ENCODE data around the gene TBP.
"Not testable (repeated sequence)": the region's sequence is repeated elsewhere in the genome, so short reads cannot be mapped to it uniquely, and the experiment has no call there.

Gene TBP

DNA sequence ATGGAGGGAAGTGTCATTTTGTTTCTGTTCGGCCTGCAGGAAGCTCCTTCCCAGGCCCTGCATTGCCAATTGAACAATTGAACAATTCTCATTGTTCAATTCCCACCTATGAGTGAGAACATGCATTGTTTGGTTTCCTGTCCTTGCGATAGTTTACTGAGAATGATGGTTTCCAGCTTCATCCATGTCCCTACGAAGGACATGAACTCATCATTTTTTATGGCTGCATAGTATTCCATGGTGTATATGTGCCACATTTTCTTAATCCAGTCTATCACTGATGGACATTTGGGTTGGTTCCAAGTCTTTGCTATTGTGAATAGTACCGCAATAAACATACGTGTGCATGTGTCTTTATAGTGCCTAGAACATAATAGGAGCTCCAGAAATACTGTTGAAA, 26.2 kb upstream of the TBP start:
- H4K8ac ChIP-seq (ENCODE audit: low read length); H2AK5ac ChIP-seq (ENCODE audit: low read length, severe bottlenecking): not testable (repeated sequence)

DNA sequence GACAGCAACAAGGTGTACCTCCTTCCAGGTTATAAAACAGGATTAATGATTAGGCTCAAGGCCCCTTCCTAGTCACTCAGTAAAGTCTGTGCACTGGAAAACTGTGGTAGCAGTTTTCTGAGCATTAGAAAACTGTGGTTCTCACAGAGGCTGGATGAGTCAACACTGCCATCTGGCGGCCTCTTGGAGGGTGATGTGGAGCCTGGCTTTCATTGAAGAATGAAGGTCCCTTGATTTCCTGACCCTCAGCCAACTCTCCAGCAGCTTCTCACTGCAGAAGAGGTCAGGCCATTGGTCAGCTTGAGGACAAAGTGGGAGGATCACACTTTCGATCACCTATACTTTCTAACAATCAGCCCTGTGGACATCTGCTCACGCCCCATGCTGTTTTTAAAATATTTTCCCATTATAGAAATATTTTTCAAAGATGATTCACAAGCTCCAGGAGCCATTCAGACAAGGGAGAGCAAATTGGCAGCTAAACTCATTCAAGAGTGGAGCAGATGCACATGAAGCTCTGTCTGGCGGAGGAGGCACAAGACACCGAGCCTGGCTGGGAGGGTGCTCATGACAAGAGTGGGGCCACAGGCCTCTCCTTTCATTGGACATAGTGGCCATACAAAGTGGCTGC, 24.2 kb upstream of the TBP start:
- H3K4me2 ChIP-seq (ENCODE audit: low read length, poor library complexity, severe bottlenecking), result no peak overlapping the region
- H3K18ac ChIP-seq (ENCODE audit: low read depth in 1 of 2, low read length in 2 of 2), result no peak overlapping the region
- no peaks in the 10 kb centered on the region for H3K9me3 ChIP-seq (ENCODE audit: control insufficient read depth, low read length)
- no peak overlapping the region for H4K91ac ChIP-seq (ENCODE audit: low read length)
- no peak overlapping the region for H2AFZ ChIP-seq (ENCODE audit: low read depth, low read length)
- H3K27ac ChIP-seq (ENCODE audit: low read length, poor library complexity, severe bottlenecking), result no peak overlapping the region
- no peak overlapping the region for H3K23ac ChIP-seq (ENCODE audit: low read length in 2 of 2)
- H3K27me3 ChIP-seq (ENCODE audit: control insufficient read depth in 1 of 2, insufficient read depth in 1 of 2, low read length in 2 of 2), result no peaks in the 10 kb centered on the region
- 40% methylated on average over 5 of the region's 5 CpGs for WGBS
- no peak overlapping the region for H4K8ac ChIP-seq (ENCODE audit: low read length)
- peaks cover 15 to 39% of the 10 kb centered on the region in 2 experiments for H3K36me3 ChIP-seq (ENCODE audit: control insufficient read depth in 1 of 2, insufficient read depth in 2 of 2, low read depth in 1 of 2, low read length in 2 of 2)
- no peaks in the 10 kb centered on the region for H3K79me1 ChIP-seq (replicated peaks; ENCODE audit: low read length, poor library complexity, severe bottlenecking)
- peak; percentile 76 for DNase-seq
- no peak overlapping the region for H2BK15ac ChIP-seq (ENCODE audit: low read depth, poor library complexity, severe bottlenecking)
- H3K4me3 ChIP-seq (ENCODE audit: insufficient read depth in 1 of 2, low read depth in 1 of 2, low read length in 2 of 2), result no peak overlapping the region
- no peak overlapping the region for H3K4ac ChIP-seq (ENCODE audit: low read depth in 1 of 2, low read length in 2 of 2)
- H3K14ac ChIP-seq (ENCODE audit: low read length in 2 of 2), result no peak overlapping the region
- H2BK120ac ChIP-seq (ENCODE audit: low read depth, low read length), result no peak overlapping the region
- no peak overlapping the region for H3K9ac ChIP-seq (ENCODE audit: low read length)
- peaks cover 5% of the 10 kb centered on the region for H3K4me1 ChIP-seq (ENCODE audit: control insufficient read depth, insufficient read depth, low read depth, low read length)
- no peak overlapping the region for H2AK5ac ChIP-seq (ENCODE audit: low read length, severe bottlenecking)
- no peak overlapping the region for H2BK12ac ChIP-seq (ENCODE audit: low read length in 2 of 2)
- H2BK5ac ChIP-seq (ENCODE audit: low read depth, low read length, poor library complexity, severe bottlenecking), result no peak overlapping the region

More for the DNA sequence above, 26.2 kb upstream of the TBP start:
- WGBS, result 100% methylated on average over 1 of the region's 5 CpGs
- H4K91ac ChIP-seq (ENCODE audit: low read length); H3K9me3 ChIP-seq (ENCODE audit: control insufficient read depth, low read length); H3K4me1 ChIP-seq (ENCODE audit: control insufficient read depth, insufficient read depth, low read depth, low read length); H3K14ac ChIP-seq (ENCODE audit: low read length in 2 of 2); H3K4me2 ChIP-seq (ENCODE audit: low read length, poor library complexity, severe bottlenecking); H3K18ac ChIP-seq (ENCODE audit: low read depth in 1 of 2, low read length in 2 of 2); H2BK15ac ChIP-seq (ENCODE audit: low read depth, poor library complexity, severe bottlenecking); H3K27ac ChIP-seq (ENCODE audit: low read length, poor library complexity, severe bottlenecking); H3K4ac ChIP-seq (ENCODE audit: low read depth in 1 of 2, low read length in 2 of 2); DNase-seq; H2BK12ac ChIP-seq (ENCODE audit: low read length in 2 of 2); H3K79me1 ChIP-seq (replicated peaks; ENCODE audit: low read length, poor library complexity, severe bottlenecking); H2AFZ ChIP-seq (ENCODE audit: low read depth, low read length); H3K9ac ChIP-seq (ENCODE audit: low read length); H3K27me3 ChIP-seq (ENCODE audit: control insufficient read depth in 1 of 2, insufficient read depth in 1 of 2, low read length in 2 of 2); H2BK5ac ChIP-seq (ENCODE audit: low read depth, low read length, poor library complexity, severe bottlenecking); H3K23ac ChIP-seq (ENCODE audit: low read length in 2 of 2); H2BK120ac ChIP-seq (ENCODE audit: low read depth, low read length); H3K4me3 ChIP-seq (ENCODE audit: insufficient read depth in 1 of 2, low read depth in 1 of 2, low read length in 2 of 2): not testable (repeated sequence)
- H3K36me3 ChIP-seq (ENCODE audit: control insufficient read depth in 1 of 2, insufficient read depth in 2 of 2, low read depth in 1 of 2, low read length in 2 of 2), result peaks cover 10 to 19% of the 10 kb centered on the region in 2 experiments

DNA sequence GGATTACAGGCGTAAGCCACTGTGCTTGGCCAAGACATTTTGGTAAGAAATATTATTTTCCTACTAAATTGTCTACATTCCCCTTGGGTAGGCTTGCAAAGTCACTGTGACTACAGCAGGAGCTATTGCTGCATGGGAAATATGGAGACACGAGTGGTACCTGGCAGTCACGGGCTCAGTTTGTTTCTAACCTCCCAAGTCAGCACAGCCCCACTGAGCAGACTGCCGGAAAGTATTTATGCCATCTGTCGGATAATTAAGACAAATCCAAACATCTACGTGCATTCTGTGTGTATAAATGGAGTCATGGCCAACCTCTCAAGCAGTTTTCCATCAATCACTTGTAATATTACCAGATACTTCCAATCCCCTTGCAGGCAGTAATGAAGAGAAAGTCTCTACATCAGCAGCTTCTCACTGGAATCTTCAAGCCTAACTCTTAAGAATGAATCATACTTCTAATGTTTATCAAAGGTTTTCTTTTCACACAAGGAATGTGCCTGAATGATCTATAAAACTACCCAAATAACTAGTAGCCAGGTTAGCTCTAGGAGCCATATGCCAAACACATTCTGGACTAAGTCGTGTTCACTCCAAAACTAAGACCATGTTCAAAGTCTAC, 21.2 kb upstream of the TBP start:
- H2BK12ac ChIP-seq (ENCODE audit: low read length in 2 of 2), result no peak overlapping the region
- no peak overlapping the region for H4K8ac ChIP-seq (ENCODE audit: low read length)
- H3K9me3 ChIP-seq (ENCODE audit: control insufficient read depth, low read length), result no peaks in the 10 kb centered on the region
- no peak overlapping the region for H2AFZ ChIP-seq (ENCODE audit: low read depth, low read length)
- H2BK120ac ChIP-seq (ENCODE audit: low read depth, low read length), result no peak overlapping the region
- no peak overlapping the region for H3K18ac ChIP-seq (ENCODE audit: low read depth in 1 of 2, low read length in 2 of 2)
- H2AK5ac ChIP-seq (ENCODE audit: low read length, severe bottlenecking), result no peak overlapping the region
- H4K91ac ChIP-seq (ENCODE audit: low read length), result no peak overlapping the region
- no peaks in the 10 kb centered on the region for H3K27me3 ChIP-seq (ENCODE audit: control insufficient read depth in 1 of 2, insufficient read depth in 1 of 2, low read length in 2 of 2)
- H3K23ac ChIP-seq (ENCODE audit: low read length in 2 of 2), result no peak overlapping the region
- no peak overlapping the region for H3K4me2 ChIP-seq (ENCODE audit: low read length, poor library complexity, severe bottlenecking)
- H2BK15ac ChIP-seq (ENCODE audit: low read depth, poor library complexity, severe bottlenecking), result no peak overlapping the region
- no peak for DNase-seq
- no peak overlapping the region for H3K9ac ChIP-seq (ENCODE audit: low read length)
- H3K27ac ChIP-seq (ENCODE audit: low read length, poor library complexity, severe bottlenecking), result no peak overlapping the region
- peaks cover 28 to 69% of the 10 kb centered on the region in 2 experiments for H3K36me3 ChIP-seq (ENCODE audit: control insufficient read depth in 1 of 2, insufficient read depth in 2 of 2, low read depth in 1 of 2, low read length in 2 of 2)
- no peak overlapping the region for H3K4me3 ChIP-seq (ENCODE audit: insufficient read depth in 1 of 2, low read depth in 1 of 2, low read length in 2 of 2)
- H3K79me1 ChIP-seq (replicated peaks; ENCODE audit: low read length, poor library complexity, severe bottlenecking), result peaks cover 14% of the 10 kb centered on the region
- no peak overlapping the region for H3K4ac ChIP-seq (ENCODE audit: low read depth in 1 of 2, low read length in 2 of 2)
- H3K14ac ChIP-seq (ENCODE audit: low read length in 2 of 2), result no peak overlapping the region
- WGBS, result 89% methylated on average over 5 of the region's 7 CpGs
- H2BK5ac ChIP-seq (ENCODE audit: low read depth, low read length, poor library complexity, severe bottlenecking), result no peak overlapping the region
- peaks cover 5% of the 10 kb centered on the region for H3K4me1 ChIP-seq (ENCODE audit: control insufficient read depth, insufficient read depth, low read depth, low read length)

DNA sequence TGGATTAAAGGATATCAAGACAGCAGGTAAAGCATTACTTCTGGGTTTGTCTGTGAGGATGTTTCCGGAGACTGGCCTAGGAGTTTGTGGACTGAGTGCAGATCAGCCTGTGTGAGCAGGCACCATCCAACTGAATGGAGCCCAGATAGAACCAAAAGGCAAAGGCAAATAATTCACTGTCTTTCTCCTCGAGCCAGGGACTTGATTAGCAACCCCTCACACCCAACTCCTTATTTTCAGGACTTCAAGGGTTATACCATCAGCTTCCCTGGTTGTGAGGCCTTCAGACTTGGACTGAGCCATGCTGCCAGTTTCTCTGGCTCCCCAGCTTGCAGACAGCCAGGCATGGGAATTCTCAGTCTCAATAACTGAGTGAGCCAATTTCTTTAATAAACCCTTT, 20.4 kb upstream of the TBP start:
- no peak overlapping the region for H2BK12ac ChIP-seq (ENCODE audit: low read length in 2 of 2)
- H2AK5ac ChIP-seq (ENCODE audit: low read length, severe bottlenecking), result no peak overlapping the region
- no peak overlapping the region for H3K27ac ChIP-seq (ENCODE audit: low read length, poor library complexity, severe bottlenecking)
- H3K9ac ChIP-seq (ENCODE audit: low read length), result no peak overlapping the region
- no peak overlapping the region for H2BK15ac ChIP-seq (ENCODE audit: low read depth, poor library complexity, severe bottlenecking)
- DNase-seq, result no peak
- H3K79me1 ChIP-seq (replicated peaks; ENCODE audit: low read length, poor library complexity, severe bottlenecking), result peaks cover 17% of the 10 kb centered on the region
- no peak overlapping the region for H2BK5ac ChIP-seq (ENCODE audit: low read depth, low read length, poor library complexity, severe bottlenecking)
- H3K18ac ChIP-seq (ENCODE audit: low read depth in 1 of 2, low read length in 2 of 2), result no peak overlapping the region
- H3K14ac ChIP-seq (ENCODE audit: low read length in 2 of 2), result no peak overlapping the region
- H4K8ac ChIP-seq (ENCODE audit: low read length), result no peak overlapping the region
- no peak overlapping the region for H3K4me3 ChIP-seq (ENCODE audit: insufficient read depth in 1 of 2, low read depth in 1 of 2, low read length in 2 of 2)
- no peak overlapping the region for H2AFZ ChIP-seq (ENCODE audit: low read depth, low read length)
- H3K36me3 ChIP-seq (ENCODE audit: control insufficient read depth in 1 of 2, insufficient read depth in 2 of 2, low read depth in 1 of 2, low read length in 2 of 2), result peaks cover 33 to 77% of the 10 kb centered on the region in 2 experiments
- H3K9me3 ChIP-seq (ENCODE audit: control insufficient read depth, low read length), result no peaks in the 10 kb centered on the region
- no peak overlapping the region for H2BK120ac ChIP-seq (ENCODE audit: low read depth, low read length)
- H3K4ac ChIP-seq (ENCODE audit: low read depth in 1 of 2, low read length in 2 of 2), result no peak overlapping the region
- no peak overlapping the region for H4K91ac ChIP-seq (ENCODE audit: low read length)
- H3K23ac ChIP-seq (ENCODE audit: low read length in 2 of 2), result no peak overlapping the region
- H3K4me2 ChIP-seq (ENCODE audit: low read length, poor library complexity, severe bottlenecking), result no peak overlapping the region
- H3K27me3 ChIP-seq (ENCODE audit: control insufficient read depth in 1 of 2, insufficient read depth in 1 of 2, low read length in 2 of 2), result no peaks in the 10 kb centered on the region
- H3K4me1 ChIP-seq (ENCODE audit: control insufficient read depth, insufficient read depth, low read depth, low read length), result peaks cover 5% of the 10 kb centered on the region
- 94% methylated on average over 2 of the region's 2 CpGs for WGBS

Data from mesenchymal stem cell (in vitro differentiated cells and primary cell).